NCI-H1436 (cell line): ENCODE measurements around the gene SERP2.
"Not testable (repeated sequence)": the region's sequence is repeated elsewhere in the genome, so short reads cannot be mapped to it uniquely, and the experiment has no call there.

Experiments
- DNase-seq: peaks from one replicate; lab custom pipeline; 2025; lab: John Stamatoyannopoulos, UW

The SERP2 gene

DNA sequence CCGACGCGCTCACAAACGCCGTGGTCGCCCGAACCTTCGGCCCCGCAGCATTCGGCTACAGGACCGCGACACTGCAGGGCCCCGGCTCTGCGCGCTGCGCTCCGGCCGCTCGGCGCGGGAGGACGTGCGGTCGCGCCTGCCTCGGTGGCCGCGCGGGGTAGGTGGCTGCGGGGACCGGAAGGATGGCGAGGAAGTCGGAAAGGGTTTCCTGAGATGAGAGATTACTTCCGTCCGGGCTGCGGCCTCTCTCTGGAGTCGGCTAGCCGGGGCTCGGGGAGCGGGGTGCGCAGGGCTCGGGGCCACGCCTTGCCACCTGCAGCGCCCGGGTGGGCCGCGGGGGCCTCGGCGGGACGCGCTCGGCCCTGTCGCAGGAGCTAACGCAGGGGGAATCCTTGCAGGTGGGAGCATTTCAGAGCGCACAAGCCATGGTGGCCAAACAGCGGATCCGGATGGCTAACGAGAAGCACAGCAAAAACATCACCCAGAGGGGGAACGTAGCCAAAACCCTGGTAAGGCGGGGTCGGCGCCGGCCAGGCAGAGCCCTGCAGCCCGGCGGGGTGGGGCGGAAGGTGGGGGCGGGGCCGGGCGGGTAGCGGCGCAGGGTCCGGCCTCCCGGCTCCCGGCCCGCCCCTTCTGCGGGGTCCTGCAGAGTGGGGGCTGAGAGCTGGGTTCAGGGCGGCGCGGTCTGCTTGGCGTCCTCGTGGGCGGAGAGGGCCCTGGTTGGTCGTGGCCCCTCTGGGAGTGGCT lies at the start of gene SERP2:
Gene SERP2 (plus strand): TSS at position 224 of the 747 bp plus-strand sequence. CDS start 202 bp downstream, at position 426.
- DNase-seq: no peak

- no peak for DNase-seq
These were observed 46.7 kb upstream of the SERP2 start for GRCh38 chr13:44326961-44327360.

DNA sequence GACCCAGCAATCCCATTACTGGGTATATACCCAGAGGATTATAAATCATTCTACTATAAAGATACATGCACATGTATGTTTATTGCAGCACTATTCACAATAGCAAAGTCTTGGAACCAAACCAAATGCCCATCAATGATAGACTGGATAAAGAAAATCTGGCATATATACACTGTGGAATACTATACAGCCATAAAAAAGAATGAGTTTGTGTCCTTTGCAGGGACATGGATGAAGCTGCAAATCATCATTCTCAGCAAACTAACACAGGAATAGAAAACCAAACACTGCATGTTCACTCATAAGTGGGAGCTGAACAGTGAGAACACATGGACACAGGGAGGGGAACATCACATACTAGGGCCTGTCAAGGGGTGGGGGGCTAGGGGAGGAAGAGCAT lies 44.6 kb upstream of the SERP2 start:
- DNase-seq: not testable (repeated sequence)

DNA sequence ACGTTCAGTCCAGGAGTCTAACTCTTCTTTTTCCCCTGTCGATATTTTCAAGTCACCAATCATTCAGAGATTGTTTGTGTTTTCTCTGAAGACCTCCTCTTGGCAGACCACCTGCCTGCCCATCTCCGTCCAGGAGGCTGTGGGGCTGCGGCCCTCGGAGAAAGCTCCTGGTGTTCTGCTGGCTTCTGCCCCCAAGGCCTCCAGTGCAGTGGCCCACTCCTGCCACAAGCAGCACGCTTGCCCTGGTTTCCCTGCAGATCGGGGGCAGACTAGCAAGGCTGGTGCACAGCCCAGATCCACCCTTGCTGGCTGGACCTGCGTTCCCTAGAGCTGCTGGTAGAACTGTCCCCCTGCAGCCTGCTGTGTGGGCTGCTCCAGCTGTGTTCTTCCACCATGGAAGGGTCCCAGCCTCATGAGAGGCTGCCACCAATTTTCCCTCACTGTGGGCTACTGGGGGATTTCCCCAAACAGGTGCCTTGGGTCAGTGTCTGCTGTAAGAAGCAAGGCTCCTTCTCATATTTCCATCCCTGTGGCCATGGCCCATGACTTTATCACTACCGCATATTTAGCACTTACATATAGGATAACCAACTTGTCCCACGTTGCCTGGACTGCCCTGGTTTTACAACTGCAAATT lies 43.6 kb upstream of the SERP2 start:
- no peak for DNase-seq

DNA sequence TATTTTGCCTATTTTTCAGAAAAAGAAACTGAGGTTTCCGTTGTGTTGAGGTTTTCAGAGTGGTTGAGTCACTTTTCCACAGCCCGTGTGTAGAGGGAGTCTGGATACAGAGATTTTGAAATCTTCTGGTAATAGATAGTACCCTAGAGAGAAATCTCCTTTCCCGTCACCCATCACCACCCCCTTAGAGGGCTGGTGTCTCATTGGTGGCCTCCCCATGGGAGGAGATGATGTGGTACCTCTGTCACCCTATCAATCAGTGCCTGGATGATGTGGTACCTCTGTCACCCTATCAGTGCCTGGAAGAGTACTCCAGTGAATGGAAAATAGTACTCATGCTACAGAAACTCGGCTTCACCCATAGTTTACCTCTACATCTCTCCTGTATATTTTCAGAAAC lies 42.2 kb upstream of the SERP2 start:
- DNase-seq: no peak

DNA sequence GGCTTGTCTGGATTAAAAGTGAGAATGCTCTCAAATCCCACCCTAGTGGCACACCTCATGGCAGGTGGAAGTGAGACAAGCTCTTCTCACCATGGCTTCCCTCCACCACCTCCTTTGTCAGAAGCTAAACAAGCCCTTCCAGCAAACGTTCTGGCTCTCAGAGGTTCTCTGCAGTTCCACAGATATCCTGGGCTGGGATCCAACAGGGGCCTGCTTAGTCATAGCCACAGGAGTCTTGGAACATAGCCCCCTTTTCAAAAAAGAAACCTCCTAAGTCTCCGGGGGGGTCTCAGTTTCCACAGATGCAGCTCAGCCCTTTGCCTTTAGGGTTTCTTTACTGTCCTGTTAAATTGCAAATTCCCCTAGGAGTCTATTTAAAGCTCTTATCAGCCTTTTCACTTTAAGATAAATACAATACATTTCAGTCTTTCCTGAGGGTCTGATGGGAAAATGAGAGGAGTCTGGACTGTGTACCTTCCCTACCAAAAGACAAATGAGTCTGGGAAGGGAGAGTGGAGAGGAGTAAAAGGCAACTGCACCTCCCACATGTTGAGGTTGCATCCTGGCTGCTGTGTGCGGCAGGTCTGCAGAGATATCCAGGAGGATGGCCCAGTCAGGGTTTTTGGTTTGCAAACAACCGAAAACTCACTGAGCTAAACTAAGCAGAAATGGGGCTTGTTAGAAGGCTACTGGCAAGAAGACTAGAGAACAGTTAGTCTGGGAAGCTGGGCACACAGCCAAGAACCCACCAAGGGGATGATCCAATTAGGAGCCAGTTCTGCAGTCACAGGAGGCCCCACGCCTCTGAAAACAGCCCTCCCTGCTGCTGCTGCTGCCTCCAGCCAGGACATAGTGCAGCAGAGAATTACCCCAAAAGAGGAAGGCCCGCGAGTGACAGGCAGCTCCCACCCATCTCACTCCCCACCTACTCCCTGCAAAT lies 41.4 kb upstream of the SERP2 start:
- peak; percentile 14 for DNase-seq

- DNase-seq: no peak
These were observed 39.5 kb upstream of the SERP2 start for GRCh38 chr13:44333950-44334655.

DNA sequence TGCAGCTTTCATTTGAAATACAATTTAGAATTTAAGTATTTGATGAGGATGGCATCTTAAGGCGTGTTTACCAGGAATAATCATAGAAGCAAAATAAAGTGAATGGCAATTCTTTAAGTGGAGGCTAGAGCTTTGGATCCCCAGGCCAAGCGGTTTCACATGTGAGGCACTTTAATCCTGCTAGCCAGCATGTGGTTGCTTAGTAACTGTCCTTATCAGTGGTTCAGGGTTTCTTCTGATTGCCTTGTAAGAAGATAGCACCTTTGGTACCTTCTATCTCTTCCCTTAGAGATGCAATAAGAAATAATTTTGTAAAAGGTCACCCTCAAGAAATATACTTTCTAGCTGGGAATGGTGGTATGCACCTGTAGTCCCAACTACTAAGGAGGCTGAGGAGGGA lies 38.9 kb upstream of the SERP2 start:
- no peak for DNase-seq

DNA sequence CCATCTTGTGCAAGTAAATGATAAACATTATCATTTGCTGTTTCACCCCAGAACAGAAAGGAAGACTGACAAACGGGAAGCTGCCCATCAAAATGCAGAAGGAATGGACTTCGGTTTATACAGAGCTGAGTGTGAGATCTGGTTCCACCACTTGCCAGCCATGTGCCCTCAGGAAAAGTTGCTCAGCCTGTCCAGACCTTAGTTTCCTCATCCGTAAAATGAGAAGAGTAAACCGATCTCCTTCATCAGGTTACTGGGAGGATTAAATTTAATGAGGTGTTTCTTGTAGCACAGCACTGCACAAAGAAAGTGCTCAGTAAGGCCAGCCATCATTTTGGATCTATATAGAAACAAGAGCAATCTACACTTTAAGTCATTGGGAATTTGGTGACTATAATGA lies 36.7 kb upstream of the SERP2 start:
- DNase-seq: no peak

DNA sequence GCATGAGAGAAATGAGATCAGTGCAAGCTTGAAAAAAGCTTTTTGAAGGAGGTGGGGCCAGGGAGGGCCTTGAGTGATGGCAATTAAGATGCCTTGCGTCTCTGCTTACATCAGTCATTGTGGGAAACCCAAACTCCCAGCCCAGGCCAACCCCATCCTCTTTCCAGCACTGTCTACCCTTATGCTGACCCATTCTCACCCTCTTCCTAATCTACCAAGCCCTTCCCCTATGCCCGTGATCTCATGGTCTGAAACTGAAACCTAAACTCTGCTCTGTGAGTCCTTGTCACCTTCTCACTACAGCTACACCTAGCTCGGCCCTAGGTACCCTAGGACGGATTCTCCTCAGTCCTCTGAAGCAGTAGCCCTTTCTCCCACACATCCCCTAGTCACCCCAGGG lies 36.0 kb upstream of the SERP2 start:
- no peak for DNase-seq

DNA sequence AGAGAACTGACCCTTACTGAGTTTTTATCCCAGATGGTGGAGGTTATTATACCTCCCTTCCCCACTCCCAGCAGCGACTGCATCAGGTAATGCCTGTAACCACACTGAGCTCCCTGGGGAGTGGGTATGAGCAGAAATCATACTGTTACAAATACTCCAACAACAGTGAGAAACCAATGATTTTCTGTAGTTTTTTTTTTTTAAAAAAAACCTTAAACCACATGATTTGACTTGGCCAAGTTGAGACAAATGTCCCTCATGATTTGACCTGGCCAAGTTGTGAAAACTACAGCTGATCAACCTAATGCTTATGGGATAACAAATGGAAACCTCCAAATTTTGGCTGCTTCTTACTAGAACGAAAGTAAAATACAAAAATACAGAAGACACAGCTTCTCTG lies 33.1 kb upstream of the SERP2 start:
- no peak for DNase-seq

DNA sequence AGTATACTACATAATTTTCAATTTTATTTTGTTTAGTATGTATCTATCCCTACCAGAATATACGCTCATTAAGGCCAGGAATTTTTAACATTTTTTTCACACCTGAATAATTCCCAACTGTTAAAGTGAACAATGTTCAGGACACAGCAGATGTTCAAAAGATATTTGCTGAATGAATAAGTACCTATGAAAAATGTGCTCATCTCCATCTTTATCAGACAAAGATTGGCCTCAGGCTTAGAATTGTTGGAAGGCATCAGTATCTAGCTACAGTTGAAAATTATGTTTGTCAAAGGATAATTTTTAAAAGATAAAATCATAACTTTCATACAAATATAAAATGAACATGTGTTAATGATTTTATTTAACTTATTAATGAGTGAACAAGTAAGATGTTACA lies 30.9 kb upstream of the SERP2 start:
- no peak for DNase-seq

- no peak for DNase-seq
These were observed 27.1 kb upstream of the SERP2 start for GRCh38 chr13:44346534-44346933.

DNA sequence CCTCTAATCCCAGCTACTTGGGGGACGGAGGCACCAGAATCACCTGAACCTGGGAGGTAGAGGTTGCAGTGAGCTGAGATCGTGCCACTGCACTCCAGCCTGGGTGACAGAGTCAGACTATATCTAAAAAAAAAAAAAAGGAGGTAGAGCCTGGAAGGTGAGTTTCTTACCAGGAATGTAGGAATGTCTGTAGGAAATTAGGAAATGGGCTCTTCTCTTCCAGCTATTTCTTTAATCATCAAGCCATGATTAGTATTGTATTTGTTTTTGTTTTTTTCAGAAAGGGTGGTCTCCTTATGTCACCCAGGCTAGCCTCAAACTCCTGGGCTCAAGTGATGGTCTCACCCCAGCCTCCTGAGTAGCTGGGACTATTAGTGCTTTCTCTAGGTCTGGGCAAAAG lies 26.3 kb upstream of the SERP2 start:
- DNase-seq: no peak

- no peak for DNase-seq
These were observed 25.7 kb upstream of the SERP2 start for GRCh38 chr13:44347949-44348348.

GRCh38 chr13:44350775-44351504 lies 22.7 kb upstream of the SERP2 start:
- no peak for DNase-seq

- no peak for DNase-seq
These were observed 22.1 kb upstream of the SERP2 start for GRCh38 chr13:44351505-44351854.

- DNase-seq: no peak
These were observed 21.4 kb upstream of the SERP2 start for GRCh38 chr13:44352202-44352601.

GRCh38 chr13:44352671-44353070 lies 21.0 kb upstream of the SERP2 start:
- DNase-seq: no peak

DNA sequence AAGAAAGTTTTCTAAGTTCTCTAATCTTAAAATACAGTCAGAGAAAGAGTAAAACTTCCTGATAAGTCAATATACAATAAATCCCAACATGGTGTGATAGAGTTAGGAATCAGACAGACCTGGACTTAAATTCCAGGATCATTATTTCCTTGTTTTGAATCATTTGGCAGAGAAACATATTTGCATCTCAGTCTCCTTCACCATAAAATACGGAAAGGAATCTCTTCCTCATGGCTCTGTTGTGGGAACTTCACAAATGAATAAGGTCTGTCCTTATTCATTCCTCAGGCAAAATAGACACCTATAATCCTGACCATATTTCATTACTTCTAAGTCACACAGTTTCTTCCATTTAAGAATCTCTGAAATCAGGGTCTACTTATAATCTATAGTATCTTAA lies 19.3 kb upstream of the SERP2 start:
- no peak for DNase-seq

DNA sequence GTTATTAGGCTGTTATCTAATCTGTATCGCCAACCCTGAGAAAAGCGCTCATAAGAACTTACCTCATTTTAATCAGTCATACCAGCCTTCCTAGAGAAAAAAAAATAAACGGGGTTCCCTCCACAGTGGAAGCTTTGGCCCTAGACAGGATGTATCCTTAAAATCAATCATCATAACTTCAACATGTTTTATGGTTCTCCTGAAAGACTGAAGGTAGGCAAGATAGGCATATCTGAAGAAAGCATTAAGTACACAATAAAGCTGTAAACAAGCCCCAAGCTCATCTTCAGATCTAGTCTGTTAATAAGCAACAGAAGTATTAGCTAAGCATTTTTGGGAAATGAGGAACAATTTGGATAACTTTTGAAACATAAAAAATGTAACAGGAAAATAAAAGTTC lies 18.7 kb upstream of the SERP2 start:
- no peak for DNase-seq

DNA sequence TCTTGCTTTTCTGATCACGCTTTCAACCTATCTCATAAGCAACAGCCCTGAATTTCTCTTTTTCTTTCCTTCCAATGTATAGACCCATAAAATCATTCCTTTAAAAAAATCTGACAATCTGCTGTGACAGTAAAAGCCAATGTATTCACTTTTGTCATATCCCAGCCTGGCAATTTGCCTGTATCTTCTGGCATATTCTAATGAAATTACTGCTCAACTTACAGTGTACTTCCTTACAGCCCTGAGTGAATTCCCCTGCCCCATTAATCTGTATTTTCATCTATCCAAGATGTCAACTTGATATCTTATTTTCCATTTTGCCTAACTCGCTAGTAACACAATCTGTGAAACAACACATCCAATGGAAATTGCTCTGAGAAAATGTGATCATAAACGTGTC lies 18.0 kb upstream of the SERP2 start:
- DNase-seq: no peak
